Measurements from ENCODE around the gene CHCHD5.
"Not testable (repeated sequence)": the region's sequence is repeated elsewhere in the genome, so short reads cannot be mapped to it uniquely, and the experiment has no call there.

The CHCHD5 gene, protein sequence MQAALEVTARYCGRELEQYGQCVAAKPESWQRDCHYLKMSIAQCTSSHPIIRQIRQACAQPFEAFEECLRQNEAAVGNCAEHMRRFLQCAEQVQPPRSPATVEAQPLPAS

GRCh38 chr2:112584134-112584890, at the start of gene CHCHD5:
Gene CHCHD5 (plus strand): TSS chr2:112584609. CDS start chr2:112584648, 39 bp downstream.
- DNase-seq (ENCODE audit: low read depth): peak; percentile 98

DNA sequence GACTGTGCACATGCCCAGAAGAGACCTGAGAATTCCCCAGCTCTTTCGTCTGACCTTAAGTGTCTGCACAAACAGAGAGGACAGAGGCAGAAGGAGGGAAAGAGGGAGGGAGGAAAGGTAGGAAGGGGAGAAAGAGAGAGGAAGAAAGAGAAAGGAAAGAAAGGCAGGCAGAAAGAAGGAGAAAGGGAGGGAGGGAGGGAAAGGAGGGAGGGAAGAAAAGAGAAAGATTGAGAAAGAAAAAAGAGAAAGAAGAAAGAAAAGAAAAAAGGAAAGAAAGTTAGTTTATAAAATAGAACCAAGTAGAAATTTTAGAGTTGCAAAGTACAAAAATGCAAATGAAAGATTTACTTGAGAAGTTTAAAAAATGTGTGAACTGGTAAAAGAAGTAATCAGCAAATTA, 49.6 kb upstream of the CHCHD5 start:
- DNase-seq (ENCODE audit: low read depth): no peak

DNA sequence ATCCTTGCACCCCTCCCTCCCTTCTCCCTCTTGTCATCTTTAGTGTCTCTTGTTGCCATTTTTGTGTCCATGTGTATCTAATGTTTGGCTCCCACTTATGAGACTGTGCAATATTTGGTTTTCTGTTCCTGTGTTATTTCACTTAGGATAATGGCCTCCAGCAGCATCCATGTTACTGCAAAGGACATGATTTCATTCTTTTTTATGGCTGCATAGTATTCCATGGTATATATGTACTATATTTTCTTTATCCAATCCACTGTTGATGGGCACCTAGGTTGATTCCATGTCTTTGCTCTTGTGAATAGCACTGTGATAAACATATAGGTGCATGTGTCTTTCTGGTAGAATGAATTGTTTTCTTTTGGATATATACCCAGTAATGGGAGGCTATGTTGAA, 47.7 kb upstream of the CHCHD5 start:
- DNase-seq (ENCODE audit: low read depth): not testable (repeated sequence)

- DNase-seq (ENCODE audit: low read depth): no peak
These were observed 45.1 kb upstream of the CHCHD5 start for GRCh38 chr2:112539306-112539705.

DNA sequence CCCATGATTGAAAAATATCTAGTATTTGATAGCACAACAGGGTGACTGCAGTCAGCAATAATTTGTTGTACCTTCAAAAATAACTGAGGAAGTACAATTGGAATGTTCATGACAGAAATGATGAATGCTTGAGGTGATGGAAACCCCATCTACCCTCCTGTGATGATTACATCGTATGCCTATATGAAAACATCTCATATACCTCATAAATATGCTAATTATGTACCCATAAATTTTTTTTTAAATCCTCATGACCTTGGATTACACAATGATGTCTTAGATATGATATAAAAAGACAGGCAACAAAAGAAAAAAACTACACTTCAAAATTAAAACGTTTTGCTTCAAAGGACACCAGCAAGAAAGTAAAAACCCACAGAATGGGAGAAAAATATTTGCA, 43.5 kb upstream of the CHCHD5 start:
- no peak for DNase-seq (ENCODE audit: low read depth)

DNA sequence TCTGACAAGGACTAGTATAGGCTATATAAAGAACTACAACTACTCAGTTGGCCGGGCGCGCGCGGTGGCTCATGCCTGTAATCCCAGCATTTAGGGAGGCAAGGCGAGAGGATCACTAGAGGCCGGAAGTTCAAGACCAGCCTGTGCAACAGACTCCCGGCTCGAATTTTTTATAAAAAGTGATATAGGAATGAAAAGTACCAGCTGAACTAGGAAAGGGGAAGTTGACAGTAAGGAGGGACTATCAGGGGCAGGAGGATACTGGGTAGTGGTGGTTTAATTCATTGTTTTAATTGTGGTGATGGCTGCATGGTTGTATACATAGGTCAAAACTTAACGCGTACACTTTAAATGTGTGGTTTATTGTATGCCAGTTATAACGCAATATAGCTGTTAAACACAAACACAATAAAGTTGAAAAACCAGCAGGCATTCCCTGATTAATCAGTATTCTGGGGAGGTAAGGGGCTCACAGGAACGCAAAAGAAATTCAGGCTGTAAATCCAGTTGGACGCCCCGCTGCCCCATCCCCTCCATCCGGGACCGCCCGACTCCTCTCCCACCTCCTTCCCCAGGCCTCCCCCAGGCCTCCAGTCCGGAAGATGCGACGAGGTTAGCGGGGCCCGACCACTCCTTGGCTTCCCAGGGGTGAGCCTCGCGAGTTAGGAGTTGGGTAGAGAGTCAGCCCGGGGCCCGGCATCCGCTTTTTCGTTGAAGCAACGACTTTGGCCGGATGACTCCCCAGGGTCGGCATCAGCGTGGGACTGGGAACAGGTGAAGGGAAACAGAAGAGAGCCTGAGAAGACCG, 42.9 kb upstream of the CHCHD5 start:
- DNase-seq (ENCODE audit: low read depth): peak; percentile 59

DNA sequence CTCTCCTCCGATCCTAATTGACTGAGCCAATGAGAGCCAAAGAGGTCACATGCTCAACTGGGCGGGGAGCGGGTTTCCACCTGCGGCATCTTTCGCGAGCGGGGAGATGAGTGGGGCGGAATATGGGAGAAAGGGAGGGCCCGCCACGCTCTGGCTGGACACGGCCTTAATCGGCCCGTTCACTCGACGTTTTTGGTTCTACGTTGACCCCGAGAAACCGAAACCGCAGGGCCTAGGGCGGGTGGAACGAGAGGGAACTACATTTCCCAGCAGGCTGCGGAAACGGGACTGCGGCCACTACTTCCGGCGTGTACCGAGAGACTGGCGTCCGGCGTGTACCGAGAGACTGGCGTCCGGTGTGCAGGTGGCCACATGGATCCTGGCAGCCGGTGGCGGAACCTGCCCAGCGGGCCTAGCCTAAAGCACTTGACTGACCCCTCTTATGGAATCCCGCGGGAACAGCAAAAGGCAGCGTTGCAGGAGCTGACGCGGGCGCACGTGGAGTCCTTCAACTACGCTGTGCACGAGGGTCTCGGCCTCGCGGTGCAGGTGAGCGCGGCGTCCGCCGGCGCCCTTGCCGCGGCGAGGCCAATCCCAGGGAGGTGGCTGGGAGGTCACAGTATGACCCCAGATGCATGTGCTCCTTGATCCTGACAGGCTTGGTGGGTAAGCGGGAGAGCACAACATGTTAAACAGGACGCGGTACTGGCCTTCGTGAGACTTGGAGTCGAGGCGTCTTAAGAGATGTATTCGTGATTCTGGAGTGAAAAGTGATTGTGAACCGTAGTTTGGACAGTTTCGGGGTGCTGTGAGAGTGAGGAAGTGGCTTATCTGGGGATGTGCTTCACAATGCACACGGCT, 42.1 kb upstream of the CHCHD5 start, which contains the start of gene POLR1B:
TSS of gene POLR1B (plus strand) at position 343 of the 861 bp plus-strand sequence. CDS start at position 373, 30 bp downstream.
- peak; percentile 74 for DNase-seq (ENCODE audit: low read depth)

- peak; percentile 26 for DNase-seq (ENCODE audit: low read depth)
These were observed 41.3 kb upstream of the CHCHD5 start for GRCh38 chr2:112542984-112543661.

DNA sequence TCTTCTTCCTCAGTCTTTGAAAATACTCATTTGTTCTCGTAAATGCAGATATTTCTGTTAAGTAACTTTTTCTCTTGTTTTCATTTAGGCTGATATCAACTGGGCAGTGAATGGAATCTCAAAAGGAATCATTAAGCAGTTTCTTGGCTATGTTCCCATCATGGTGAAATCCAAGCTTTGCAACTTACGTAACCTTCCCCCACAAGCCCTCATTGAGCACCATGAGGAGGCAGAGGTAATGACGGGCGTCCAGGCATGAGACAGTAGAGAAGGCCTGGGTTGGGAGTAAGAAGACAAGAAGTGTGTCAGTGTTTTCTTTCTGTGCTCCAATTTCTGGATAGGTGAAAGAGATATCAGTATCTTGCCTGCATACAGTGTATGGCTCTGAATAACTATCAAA, 37.1 kb upstream of the CHCHD5 start:
- DNase-seq (ENCODE audit: low read depth): peak; percentile 95

DNA sequence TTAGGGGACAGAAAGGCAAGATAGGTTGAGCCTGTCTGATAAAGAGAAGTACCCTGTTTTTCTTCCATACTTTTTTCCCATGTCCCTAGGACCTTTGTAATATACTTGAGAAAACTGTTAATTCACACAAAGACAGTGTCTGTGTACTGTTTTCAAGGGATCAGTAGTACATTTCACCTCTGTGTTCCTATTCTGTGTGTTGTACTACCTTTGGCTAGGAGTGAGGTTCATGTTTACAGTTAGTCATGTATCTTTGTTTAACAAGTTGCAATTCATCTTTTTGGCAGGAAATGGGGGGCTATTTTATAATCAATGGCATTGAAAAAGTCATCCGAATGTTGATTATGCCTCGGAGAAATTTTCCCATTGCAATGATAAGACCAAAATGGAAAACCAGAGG, 35.4 kb upstream of the CHCHD5 start:
- no peak for DNase-seq (ENCODE audit: low read depth)

DNA sequence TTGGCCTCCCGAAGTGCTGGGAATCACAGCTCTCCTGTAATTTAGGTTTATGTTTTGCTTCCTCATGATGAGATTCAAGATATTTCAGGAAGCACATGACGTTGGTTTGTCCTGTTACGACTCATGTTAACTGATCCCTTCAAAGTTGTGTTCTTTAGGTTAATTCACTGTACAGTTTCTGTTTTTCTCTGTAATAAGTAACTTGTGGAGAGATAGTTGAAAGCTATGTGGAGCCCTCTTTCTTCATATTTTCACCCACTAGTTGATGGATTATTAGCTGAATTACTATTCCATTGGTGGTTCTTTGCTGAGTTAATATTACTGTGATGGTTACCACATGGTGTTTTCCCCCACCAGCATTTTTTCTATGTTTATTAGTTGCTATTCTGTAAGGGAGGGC, 18.3 kb upstream of the CHCHD5 start:
- DNase-seq (ENCODE audit: low read depth): no peak

DNA sequence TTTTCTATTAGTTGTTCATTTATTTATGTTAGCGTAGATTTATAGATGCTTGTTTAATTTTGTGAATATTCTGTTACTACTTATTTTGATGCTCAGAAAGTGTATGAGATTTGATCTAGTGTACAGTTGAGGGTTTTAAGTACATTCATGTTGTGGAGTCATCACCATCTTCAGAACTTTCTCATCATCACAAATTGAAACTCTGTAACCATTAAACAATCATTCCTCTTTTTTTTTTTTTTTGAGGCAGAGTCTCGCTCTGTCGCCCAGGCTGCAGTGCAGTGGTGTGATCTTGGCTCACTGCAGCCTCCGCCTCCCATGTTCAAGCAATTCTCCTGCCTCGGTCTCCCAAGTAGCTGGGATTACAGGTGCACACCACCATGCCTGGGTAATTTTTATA, 17.9 kb upstream of the CHCHD5 start:
- DNase-seq (ENCODE audit: low read depth): not testable (repeated sequence)

- no peak for DNase-seq (ENCODE audit: low read depth)
These were observed 12.4 kb upstream of the CHCHD5 start for GRCh38 chr2:112572005-112572404.

- no peak for DNase-seq (ENCODE audit: low read depth)
These were observed 6.7 kb upstream of the CHCHD5 start for GRCh38 chr2:112577756-112578155.

- DNase-seq (ENCODE audit: low read depth): peak; percentile 90
These were observed 5.2 kb upstream of the CHCHD5 start for GRCh38 chr2:112579241-112579640.

DNA sequence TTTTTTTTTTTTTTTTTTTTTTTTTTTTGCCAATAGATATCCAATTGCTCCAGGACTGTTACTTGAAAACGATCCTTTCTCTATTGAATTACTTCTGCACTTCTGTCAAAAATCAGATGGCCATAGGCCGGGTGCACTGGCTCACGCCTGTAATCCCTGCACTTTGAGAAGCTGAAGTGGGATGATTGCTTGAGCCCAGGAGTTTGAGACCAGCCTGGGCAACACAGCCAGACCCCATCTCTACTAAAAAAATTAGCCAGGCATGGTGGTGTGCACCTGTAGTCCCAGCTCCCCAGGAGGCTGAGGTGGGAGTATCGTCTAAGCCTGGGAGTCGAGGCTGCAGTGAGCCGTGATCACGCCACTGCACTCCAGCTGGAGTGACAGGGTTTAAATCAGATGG, 4.3 kb upstream of the CHCHD5 start:
- DNase-seq (ENCODE audit: low read depth): no peak

GRCh38 chr2:112582314-112582746, 2.1 kb upstream of the CHCHD5 start:
- DNase-seq (ENCODE audit: low read depth): peak; percentile 60

DNA sequence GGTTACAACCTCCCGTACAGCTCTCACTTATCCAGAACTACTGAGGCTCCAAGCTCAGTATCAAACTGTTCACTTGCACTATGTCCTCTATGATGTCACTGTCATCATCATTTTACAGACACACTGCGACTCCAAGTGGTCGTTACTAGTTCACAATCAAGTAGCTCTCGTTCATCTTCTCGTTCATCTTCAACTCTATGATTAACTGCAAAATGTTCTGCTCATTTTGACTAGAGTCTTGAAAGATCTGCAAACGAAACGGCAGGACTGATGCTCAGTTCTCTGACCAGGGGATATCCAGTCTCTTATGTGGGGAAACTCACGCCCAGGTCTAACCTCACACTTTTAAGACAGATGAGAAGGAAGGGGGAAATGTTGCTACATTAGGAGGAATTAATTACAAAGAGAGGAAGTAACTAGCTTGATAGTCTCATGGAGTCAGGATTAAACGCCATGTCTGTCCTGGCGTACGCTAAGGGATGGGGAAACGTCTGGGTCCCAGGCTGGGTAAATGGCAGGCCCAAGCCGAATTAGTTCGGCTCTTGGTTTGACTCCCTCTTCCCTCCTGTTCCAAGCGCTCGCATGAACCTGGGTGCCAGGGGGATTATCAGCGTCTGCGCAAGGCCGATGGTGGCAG, 794 bp upstream of the CHCHD5 start:
- DNase-seq (ENCODE audit: low read depth): no peak

GRCh38 chr2:112584891-112585250, 462 bp downstream of the CHCHD5 start:
- DNase-seq (ENCODE audit: low read depth): no peak

DNA sequence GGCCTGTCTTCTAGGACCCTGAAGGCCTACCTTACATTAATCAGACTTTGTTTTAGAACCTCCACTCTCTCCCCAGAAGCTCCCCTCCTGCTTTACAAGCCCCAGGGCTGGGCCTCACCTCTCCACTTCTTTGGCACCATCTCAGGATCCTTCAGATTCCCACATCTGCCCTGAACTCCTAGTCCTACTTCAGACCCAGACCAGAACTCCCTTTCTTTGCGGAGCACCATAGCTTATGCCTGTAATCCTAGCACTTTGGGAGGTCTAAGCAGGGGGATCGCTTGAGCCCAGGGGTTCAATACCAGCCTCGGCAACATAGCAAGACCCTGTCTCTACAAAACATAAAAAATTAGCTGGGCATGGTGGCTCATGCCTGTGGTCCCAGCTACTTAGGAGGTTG, 991 bp downstream of the CHCHD5 start:
- no peak for DNase-seq (ENCODE audit: low read depth)

GRCh38 chr2:112585873-112586464, 1.6 kb downstream of the CHCHD5 start:
- no peak for DNase-seq (ENCODE audit: low read depth)

Data from iris pigment epithelial cell (primary cell).